Stimulated activated CD4-positive, alpha-beta T cell treated with anti-CD3 and anti-CD28 coated beads, Interleukin-1b, Interleukin-23, amount 100 ng/mL, for 24 hours (primary cell): ENCODE results near the gene TGFB2.

Experiments
- DNase-seq, 4 experiments: peaks; one replicate each; pipeline ENCODE4 v3.0.0-alpha.2; 2020; ENCODE audit warnings: low read depth in 4 of 4, low spot score in 1 of 4

The TGFB2 gene

GRCh38 chr1:218481116-218481775 is 136.1 kb downstream of the TGFB2 start:
- no peak for DNase-seq

GRCh38 chr1:218482683-218483082 is 137.5 kb downstream of the TGFB2 start:
- DNase-seq: no peak

GRCh38 chr1:218485241-218485928 is 140.2 kb downstream of the TGFB2 start:
- no peak for DNase-seq

- no peak for DNase-seq
These were observed 143.4 kb downstream of the TGFB2 start for GRCh38 chr1:218488531-218488930.

GRCh38 chr1:218488986-218489385 is 143.8 kb downstream of the TGFB2 start:
- no peak for DNase-seq

- no peak for DNase-seq
These were observed 145.3 kb downstream of the TGFB2 start for GRCh38 chr1:218490406-218490922.

- DNase-seq: no peak
These were observed 147.7 kb downstream of the TGFB2 start for GRCh38 chr1:218492874-218493273.

- DNase-seq: no peak
These were observed 148.8 kb downstream of the TGFB2 start for GRCh38 chr1:218493986-218494385.
